ENCODE results near the gene CNMD.

CNMD gene

DNA sequence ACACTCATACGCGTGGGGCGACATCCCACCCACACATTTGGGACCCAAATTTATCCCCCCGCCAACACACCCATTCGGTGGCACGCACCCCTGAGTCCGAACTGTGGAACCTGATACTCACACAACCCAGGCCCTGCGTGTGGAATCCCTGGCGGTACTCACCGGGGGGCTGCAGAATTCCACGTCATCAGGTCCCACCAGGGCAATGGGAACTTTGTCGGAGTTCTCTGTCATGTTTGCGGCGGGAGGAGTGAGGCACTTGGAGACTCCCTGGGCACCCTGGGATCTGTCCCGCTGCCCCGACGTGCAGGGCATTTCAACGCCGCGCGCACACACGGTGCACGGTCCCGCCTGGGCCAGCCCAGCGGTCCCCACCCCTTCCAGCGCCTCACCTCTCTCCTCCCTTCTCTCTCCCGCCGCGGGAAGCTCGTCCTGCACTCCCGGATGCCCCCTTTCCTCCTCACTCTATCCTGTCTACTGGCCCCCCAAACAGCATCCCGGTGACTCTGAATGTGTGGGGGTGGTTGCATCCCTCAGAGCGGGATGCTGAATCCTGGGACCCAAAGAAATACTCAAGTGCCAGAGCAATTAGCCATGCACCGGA lies at the start of gene CNMD:
Gene CNMD, minus strand, starts transcription at position 353 of the 604 bp plus-strand sequence. Its CDS starts 119 bp downstream, at position 234.
- DNase-seq (ENCODE audit: low read depth), result no peak

DNA sequence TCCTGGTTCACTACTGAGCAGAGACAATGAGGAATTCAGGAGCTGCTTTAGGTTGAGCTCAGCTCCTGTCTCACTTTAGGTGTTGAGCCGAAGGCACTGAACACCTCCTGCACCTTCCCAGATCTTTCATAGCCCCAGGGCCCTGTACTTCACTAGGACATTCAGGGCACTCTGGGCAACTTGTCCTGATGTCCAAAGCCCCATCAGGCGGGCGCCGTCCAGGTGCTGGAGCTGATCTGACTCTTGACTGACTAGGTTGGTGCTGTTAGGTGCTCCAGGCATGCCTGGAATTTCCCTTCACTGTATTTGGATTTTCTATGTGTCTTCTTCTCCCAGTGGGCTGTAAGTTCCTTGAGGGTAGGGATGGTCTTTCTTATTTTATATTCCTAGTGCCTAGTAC lies 48.4 kb upstream of the CNMD start:
- no peak for DNase-seq (ENCODE audit: low read depth)

DNA sequence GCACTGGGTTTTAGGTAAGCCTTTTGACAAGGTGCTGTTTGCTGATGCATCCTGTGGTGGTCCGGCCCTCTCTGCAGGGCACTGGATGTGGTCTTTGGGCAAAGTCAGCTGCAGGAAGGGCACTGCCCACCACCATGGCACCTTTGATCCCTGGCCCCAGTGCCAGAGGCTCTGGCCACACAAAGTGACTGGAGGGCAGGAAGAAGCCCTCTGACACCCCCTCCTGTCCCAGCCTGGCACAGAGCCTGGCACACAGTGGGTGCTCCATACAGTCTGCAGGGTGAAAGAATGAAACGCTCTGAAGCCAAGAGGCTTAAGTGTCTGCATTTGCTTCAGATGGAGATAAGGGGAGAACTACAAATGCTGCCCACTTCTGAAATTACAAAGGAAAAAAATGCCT lies 47.6 kb upstream of the CNMD start:
- no peak for DNase-seq (ENCODE audit: low read depth)

DNA sequence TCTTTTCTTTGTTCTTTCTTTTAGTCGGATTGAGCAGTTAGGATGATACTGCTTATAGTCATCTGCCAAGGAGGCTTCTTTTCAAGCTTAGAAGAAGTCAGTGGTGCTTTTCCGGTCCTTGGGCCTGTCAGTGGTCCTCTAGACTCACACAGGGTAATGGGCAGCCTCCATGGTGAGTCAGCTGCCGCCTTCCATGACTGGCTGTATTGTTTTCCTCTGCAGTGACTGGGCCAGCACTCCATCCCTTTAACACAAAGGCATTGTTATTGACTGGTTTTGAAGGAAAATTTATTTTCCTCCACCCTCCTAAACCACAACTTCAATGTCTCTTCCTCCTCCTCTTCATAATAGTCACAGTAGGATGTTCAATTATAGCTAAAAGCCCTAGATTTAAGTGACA lies 47.1 kb upstream of the CNMD start:
- DNase-seq (ENCODE audit: low read depth), result no peak

DNA sequence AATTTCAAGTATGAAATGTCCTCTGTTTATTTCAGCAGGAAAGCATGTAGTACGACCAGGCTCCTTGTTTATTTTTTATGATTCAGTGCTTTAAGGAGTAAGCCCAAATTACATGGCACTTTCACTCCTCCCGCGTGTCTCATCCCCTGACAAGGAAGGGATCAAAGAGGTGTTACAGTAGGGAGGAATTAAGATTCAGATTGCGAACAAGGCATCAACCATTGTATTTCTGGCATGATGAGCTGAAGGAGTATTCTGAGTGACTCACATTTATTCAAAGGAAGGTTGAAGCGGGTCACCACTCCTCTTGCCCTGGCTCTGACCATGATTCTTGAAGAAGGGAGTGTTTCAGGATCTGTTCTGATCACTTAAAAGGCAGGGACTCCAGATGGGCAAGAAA lies 46.1 kb upstream of the CNMD start:
- no peak for DNase-seq (ENCODE audit: low read depth)

DNA sequence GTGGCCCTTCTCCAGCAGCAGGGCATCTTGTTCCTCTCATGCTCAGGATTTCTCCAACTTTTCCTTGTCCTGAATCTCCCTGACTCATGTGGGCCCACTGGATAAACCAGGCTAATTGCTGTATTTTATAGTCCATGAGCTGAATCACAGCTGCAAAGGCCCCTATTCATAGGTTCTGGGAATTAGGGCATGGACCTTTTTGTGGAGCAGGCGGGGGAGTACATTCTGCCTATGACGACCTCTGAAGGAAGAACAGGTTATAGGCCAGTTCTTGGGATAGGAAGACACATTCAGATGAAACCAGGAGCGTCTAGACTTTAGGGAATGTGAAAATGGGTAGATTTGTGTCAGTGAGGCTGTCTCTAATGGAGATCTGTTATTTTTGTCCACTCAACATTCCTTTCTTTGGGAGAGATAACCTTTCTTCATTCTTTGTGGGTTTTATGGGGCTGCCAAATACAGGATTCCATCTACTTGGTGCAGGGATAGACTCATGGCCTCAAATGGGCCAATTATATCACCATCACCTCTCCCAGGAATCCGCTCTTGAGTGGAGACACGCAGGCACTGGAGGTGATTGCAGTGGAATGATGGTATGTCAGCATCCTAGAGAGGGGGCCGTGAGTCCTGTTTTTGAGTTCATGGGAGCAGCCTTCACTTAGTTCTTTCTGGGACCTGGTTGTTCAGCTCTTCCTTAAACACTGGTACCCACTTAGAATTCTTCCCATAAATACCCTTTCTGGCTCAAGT lies 45.1 kb upstream of the CNMD start:
- DNase-seq (ENCODE audit: low read depth), result no peak

DNA sequence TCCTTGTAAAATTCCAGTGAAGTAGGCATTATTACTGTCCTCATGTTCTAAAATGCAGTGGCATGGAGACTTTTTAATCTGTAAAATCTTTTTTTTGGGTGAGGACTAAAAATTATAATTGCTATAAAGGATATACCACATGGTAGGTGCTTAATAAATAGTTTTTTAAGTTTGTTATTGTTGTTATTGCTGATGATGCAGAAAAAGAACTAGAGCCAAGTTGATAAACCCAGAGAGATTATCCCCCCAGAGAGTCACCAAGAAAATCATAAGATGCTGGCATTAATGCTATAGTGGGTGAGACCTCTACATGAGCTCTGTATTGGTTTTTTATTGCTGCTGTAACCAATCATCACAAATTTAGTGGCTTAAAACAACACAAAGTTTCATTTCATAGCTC lies 44.3 kb upstream of the CNMD start:
- DNase-seq (ENCODE audit: low read depth), result no peak

DNA sequence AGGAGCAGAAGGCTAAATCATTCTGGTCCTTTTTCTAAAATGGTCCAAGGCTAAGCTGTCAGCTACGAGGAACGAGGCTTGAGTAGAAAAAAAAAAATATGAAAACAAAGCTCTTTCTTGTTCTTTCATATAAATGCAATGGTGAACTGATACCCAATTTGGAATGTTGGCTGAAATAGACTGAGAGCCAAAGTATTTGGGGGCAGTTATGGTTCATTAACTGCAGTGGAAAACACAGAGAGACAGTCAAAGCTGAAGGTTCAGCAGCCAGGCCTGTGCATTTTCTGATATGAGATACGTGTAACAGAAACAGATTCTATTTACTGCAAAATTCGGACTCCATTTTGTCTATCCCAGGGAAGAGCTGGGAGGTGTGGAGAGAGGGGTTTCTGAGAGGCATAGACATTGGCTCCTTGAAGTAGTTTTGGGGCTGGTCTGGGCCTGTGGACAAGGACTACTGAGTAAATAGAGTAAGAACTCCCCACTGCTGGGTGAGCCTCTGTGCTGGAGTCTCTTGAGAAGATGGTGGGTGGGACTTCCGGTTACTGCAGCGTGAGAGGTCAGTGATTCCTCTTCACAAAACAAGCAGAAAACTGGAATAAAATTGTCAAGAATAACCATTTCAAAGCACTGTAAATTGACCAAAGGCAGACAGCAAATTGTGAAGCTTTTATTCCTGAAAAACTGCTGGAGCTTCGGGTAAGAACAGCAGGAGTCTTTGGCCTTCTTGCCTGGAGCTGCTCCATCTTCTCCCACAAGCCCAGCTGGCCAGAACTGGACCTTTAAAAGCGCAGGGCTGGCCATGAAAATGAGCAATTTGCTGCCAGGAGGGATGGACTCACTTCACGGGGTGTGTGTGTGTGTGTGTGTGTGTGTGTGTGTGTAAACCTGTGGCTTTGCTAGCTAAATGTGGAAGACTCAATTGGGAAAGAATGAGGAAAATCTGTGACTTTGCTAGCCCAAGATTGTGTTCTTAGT lies 43.1 kb upstream of the CNMD start:
- no peak for DNase-seq (ENCODE audit: low read depth)

DNA sequence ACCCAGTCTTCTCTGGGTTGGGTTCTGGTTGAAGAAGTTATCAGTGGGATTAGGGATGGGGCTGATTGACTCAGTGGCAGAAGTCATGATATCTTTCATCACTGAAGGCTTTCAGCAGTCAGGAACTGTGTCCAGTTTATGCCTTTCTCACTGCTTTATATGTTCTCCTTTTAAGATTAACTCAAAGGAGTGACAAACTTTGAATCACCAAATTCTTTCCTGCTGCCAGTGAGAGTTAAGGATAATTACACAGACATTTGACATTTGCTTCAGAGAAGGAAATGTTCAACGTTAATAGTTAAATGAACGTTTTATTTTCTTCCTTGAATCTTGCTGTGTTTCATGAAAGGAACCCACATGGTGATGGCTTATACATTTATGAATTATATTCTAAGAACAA lies 41.0 kb upstream of the CNMD start:
- DNase-seq (ENCODE audit: low read depth), result no peak

DNA sequence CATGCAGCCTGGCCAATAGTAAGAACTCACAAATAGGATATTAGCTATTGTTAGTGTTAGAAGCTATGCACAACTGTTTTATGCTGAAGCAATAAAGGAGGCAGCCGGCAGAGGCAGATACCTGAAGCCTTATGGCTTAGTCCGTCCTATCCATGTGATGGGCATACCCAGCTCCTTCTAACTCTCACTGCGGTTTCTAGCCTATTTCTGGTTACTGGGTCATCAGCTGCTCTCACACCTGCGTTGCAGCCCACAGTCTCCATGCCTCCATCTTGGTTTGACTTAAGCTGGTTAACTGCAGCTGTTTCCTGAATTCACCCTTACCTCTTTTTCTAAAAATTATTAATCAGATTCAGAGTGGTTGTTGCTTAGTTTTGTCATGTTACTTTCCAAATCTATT lies 40.5 kb upstream of the CNMD start:
- DNase-seq (ENCODE audit: low read depth), result no peak

DNA sequence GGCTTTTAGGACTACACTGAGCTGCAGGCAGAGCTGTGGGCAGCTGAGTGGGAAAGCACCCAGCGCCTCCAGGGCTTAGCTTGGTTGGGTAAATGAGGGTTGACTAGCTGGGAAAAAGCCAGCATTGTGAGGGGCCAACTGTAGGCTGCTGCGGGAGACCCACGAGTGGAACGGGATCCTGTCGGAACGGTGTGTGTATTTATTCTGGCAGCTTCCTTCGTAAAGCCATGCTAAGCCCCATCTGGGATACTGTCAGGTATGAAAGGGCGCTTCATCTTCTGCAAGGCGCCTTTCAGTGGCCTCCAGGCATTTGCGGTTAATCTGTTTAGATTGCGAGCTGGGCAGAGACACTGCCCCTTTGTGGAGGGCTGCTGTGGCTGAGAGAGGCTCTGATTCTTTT lies 39.5 kb upstream of the CNMD start:
- DNase-seq (ENCODE audit: low read depth), result no peak

DNA sequence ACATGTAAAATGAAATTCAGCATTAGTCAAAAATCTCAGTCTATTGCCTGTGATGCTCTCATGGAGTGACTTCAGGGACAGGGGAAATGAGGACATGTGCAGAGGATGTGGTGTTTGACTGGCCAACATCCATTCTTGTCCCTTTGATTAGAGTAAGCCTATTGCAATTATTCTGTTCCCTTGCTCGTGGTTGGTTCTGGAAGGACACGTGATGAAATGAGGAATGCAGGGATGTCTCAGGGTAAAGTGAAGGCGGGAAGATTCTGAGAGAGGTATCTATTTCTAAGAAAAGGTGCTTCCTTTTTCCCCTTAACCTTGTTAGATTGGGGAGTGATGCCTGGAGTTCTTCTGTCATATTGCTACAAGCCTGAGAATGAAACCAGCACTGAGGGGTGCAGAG lies 37.1 kb upstream of the CNMD start:
- DNase-seq (ENCODE audit: low read depth), result no peak

DNA sequence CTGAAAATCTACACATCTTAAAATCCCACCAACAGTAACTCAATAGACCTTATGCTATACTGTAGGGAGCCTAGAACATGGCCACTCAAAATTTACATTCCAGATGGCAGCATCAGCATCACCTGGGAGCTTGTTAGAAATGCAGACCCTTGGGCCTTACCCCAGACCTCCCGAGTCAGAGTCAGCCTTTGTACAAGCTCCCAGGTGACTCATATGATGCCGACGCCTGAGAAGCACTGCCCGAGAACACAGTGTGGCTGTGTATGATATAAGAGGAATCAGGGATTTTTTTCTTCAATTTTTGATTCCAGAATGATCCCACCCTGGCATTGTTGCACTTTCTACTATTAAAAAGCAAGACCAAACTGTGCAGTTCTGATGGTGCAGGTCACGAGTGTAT lies 35.9 kb upstream of the CNMD start:
- DNase-seq (ENCODE audit: low read depth), result no peak

DNA sequence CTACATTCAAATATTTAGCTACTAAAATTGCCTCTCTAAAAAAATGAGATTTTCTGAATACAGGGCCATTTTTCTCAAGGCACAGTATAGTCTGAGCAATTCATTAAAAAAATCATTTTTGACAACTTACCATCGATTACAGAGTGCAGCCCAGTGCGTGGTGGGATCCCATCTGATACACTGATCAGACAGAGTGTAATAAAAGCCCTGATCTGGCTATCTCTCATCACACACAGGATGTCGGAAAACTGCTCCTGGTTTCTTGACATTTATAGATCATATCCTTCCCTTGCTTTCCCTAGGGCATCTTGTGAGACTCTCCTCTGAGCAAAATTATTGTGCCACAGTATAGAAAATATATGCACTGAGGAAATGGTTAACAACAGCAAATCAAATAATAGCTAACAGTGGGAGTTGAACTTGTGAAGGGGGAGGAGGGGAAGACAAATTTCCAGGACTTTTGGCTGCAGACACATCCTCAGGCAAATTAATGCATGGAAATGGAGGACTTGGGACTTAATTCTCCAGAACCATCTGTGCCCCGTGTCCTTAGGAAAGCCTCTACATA lies 28.4 kb upstream of the CNMD start:
- DNase-seq (ENCODE audit: low read depth), result no peak

DNA sequence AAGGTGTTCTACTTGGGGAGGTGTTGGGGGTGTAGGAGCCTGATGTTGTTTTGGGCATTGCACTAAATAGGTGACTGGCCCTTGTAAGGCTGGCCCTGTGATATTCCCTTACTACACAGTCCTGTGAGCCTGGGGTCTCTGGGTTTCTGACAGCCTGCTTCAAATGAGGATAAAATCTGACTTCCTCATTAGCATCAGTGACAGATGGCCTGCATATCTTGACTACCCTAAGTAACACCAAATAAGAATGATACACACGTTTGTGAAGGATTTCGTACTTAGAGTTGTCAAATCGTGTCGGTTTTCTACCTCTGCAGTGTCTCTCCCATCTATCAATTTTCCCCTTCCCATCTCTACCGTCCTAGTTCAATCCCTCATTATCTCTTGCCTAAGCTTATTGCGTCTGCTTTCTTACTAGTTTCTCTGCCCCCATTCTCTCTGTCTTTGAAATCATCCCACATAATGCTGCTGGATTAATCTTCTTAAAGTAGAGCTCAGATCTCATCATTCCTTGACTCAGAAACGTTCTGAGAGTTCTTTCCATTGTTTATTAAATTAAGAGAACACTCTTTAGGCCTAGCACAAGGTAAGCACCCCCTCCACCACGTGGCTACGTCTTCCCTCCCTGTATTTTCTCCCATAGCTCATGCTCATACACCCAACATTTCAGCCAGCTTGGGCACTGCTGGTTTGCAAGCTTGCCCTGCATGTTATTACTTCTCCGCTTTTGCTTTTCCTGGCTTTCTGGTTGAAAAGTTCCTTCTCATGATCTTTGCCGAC lies 26.2 kb upstream of the CNMD start:
- DNase-seq (ENCODE audit: low read depth), result no peak

DNA sequence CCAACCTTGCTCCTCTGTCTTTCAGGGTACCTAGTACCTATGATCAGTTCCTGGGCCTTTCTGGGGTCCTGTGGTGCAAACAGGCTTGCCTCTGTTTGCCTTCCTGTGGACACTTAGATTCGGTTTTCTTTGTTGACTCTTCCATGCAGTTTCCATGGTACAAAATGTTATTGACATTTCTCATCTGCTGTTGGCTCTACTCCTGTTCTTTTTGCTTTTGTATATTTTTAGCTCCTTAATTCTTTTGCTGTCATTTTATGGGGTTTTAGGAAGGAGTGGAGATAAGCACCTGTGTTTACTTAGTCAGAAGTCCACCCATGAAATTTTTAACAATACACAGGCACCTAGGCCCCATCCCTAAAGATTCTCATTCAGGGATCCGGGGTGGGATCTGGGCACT lies 20.5 kb upstream of the CNMD start:
- DNase-seq (ENCODE audit: low read depth), result no peak

DNA sequence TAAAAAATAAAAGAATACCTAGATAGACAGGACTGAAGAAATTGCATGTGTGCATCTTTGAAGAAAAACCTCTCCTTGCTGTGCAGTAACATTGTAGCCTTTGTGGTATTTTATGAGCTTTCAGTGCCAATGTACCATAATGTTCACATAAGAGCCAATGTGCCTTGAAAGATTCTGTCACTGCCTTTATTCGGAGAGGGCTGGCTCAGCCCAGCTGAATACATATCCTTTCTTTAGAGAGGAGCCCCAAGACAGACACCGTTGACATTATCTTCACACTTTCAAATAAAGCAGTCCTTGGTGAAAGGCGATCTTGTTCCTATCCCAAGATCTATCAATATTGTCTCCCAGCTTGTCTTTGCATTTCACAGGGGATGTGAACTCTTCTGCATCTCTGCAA lies 18.5 kb upstream of the CNMD start:
- no peak for DNase-seq (ENCODE audit: low read depth)

DNA sequence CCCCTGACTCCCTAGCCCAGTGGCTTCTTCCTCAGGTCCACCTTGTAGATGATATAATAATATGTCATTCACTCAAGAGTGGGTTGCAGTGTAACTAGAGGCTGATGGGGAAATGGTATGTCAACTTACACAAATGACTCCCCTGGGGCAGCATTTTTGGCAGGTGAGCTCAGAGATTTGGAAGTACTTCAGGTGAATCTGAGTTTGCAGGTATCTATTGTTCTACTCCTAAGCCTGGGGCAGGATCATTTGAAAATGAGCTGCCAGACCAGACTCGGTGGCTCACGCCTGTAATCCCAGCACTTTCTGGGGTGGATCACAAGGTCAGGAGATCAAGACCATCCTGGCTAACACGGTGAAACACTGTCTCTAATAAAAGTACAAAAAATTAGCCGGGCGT lies 11.6 kb upstream of the CNMD start:
- DNase-seq (ENCODE audit: low read depth), result no peak

DNA sequence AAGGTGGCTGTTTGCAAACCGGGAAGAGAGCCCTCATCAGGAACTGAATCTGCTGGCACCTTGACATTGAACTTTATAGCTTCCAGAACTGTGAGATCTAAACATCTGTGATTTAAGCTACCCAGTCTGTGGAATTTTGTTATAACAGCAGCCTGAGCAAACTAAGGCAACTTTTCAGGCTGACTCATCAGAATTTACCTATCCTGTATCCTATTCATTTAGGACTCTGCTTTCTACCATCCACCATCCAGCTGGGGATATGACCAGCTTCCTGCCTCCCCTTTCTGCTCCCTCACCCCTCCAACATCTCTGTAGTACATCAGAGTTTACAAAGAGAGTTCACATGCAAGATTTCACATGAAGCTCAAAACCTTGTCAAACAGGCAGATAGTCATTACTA lies 11.1 kb upstream of the CNMD start:
- DNase-seq (ENCODE audit: low read depth), result no peak

DNA sequence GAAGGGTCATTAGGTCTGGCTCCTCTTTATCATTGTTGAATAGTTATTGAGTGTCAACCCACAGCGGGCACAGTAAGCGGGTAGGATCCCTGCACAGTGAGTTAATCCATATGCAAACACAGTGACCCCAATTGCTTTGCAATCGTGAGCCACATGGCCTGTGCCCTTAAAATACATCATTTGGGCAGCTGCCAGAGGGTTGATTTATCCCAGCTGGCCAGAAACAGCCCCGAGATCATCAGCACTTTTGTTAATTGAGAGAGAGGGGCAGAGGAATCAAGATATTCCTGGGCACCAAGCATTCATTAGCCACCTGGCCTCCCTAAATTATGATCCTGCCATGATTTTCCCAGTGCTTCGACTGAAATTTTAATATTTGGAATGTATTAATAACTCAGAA lies 9.8 kb upstream of the CNMD start:
- DNase-seq (ENCODE audit: low read depth), result no peak

DNA sequence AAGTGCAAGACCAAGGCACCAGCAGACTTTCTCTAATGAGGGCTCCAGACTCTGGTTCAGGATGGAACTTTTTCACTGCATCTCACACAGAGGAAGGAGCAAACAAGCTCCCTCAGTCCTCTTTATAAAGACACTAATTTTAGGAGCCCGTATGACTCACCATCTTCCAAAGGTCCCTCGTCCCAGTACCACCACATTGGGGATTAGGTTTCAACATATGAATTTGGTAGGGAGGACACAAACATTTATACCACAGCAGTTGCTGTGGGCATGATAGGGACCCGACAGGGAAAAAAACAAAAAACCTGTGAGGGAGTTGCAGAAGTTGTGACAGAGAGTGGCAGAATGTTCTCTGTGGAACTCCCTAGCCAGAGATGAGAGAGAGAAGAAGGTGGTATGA lies 6.5 kb upstream of the CNMD start:
- no peak for DNase-seq (ENCODE audit: low read depth)

DNA sequence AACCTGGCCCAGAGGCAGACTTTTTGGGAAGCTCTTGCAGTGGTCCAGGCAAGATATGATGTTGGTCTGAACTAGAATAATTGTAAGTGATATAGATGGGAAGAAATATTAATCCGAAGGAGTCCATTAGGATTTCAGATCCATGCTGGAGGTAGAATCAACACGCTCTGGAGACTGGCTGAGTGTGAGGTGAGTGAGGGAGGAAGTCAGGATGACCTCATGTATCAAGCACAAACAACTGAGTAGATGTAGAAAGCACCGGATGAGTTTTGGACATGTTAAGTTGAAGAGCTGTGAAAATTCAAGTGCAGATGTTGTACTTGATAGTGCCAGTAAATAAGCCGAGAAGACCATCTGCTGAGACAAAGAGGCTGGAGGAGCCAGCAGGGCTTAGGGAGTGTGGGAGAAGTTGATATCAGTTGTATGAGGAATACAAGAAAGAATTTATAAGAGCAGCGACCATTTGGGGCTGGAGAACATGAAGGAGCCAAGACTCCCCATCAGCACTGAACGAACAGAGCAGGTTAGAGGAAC lies 5.3 kb upstream of the CNMD start:
- no peak for DNase-seq (ENCODE audit: low read depth)
